Measurements from ENCODE around the gene ALG5.

Gene ALG5

GRCh38 chr13:37047032-37047431 lies 47.9 kb upstream of the ALG5 start (continued):
- TF ChIP-seq ZFP30 (CRISPR knock-in tag; IDR thresholded peaks at IDR 0.05) = no peak
- no peak for TF ChIP-seq TOX (CRISPR knock-in tag; IDR thresholded peaks at IDR 0.05; ENCODE audit: borderline replicate concordance)
- no peak for TF ChIP-seq OSR1 (CRISPR knock-in tag; IDR thresholded peaks at IDR 0.05)
- no peak for TF ChIP-seq ARNTL (CRISPR knock-in tag; IDR thresholded peaks at IDR 0.05; ENCODE audit: borderline replicate concordance, low read depth)
- TF ChIP-seq, protein P1, sequence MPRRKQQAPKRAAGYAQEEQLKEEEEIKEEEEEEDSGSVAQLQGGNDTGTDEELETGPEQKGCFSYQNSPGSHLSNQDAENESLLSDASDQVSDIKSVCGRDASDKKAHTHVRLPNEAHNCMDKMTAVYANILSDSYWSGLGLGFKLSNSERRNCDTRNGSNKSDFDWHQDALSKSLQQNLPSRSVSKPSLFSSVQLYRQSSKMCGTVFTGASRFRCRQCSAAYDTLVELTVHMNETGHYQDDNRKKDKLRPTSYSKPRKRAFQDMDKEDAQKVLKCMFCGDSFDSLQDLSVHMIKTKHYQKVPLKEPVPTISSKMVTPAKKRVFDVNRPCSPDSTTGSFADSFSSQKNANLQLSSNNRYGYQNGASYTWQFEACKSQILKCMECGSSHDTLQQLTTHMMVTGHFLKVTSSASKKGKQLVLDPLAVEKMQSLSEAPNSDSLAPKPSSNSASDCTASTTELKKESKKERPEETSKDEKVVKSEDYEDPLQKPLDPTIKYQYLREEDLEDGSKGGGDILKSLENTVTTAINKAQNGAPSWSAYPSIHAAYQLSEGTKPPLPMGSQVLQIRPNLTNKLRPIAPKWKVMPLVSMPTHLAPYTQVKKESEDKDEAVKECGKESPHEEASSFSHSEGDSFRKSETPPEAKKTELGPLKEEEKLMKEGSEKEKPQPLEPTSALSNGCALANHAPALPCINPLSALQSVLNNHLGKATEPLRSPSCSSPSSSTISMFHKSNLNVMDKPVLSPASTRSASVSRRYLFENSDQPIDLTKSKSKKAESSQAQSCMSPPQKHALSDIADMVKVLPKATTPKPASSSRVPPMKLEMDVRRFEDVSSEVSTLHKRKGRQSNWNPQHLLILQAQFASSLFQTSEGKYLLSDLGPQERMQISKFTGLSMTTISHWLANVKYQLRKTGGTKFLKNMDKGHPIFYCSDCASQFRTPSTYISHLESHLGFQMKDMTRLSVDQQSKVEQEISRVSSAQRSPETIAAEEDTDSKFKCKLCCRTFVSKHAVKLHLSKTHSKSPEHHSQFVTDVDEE (CRISPR knock-in tag; IDR thresholded peaks at IDR 0.05) = no peak
- no peak for TF ChIP-seq PATZ1 (CRISPR knock-in tag; IDR thresholded peaks at IDR 0.05; ENCODE audit: borderline replicate concordance)

DNA sequence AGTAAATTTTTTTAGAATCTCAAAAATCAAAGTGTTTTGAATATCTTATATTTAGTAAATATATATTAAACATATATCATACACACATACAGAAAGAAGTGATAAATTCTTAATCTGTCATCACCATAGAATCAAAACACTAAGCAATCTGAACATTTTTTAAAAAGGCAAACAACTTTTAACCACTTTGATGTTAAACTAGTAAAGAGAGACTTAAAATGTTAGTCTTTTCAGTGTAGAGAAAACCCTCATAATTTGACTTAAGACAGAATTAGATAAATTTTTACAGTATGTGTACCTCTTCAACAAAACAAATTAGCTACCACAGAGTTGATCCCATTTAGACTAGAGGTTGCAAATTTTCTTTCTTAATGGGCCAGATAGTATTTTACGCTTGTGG lies 46.9 kb upstream of the ALG5 start:
- no peak for ATAC-seq
- TF ChIP-seq POU6F1 (CRISPR knock-in tag; IDR thresholded peaks at IDR 0.05; ENCODE audit: borderline replicate concordance, low read depth) (no peak), ZNF565 (CRISPR knock-in tag; conservative IDR thresholded peaks at IDR 0.05; ENCODE audit: low read depth) (no peak), ARNTL (CRISPR knock-in tag; IDR thresholded peaks at IDR 0.05; ENCODE audit: borderline replicate concordance, low read depth) (no peak), TCF4 (CRISPR knock-in tag; IDR thresholded peaks at IDR 0.05; ENCODE audit: borderline replicate concordance) (no peak), PATZ1 (CRISPR knock-in tag; IDR thresholded peaks at IDR 0.05; ENCODE audit: borderline replicate concordance) (no peak)

- TF ChIP-seq TCF4 (CRISPR knock-in tag; IDR thresholded peaks at IDR 0.05; ENCODE audit: borderline replicate concordance) = no peak
- ATAC-seq = no peak
Measured at GRCh38 chr13:37040789-37041188, 41.6 kb upstream of the ALG5 start.

GRCh38 chr13:37039896-37040295 lies 40.8 kb upstream of the ALG5 start:
- no peak for ATAC-seq
- TF ChIP-seq PPARA (CRISPR knock-in tag; IDR thresholded peaks at IDR 0.05; ENCODE audit: borderline replicate concordance) = no peak
- TF ChIP-seq ZNF565 (CRISPR knock-in tag; conservative IDR thresholded peaks at IDR 0.05; ENCODE audit: low read depth) = no peak
- no peak for TF ChIP-seq ZFP30 (CRISPR knock-in tag; IDR thresholded peaks at IDR 0.05)
- TF ChIP-seq TCF4 (CRISPR knock-in tag; IDR thresholded peaks at IDR 0.05; ENCODE audit: borderline replicate concordance) = no peak
- TF ChIP-seq ZFP3 (CRISPR knock-in tag; IDR thresholded peaks at IDR 0.05) = no peak
- no peak for TF ChIP-seq ESRRG (CRISPR knock-in tag; IDR thresholded peaks at IDR 0.05)
- TF ChIP-seq ZNF8 (CRISPR knock-in tag; IDR thresholded peaks at IDR 0.05) = no peak
- no peak for TF ChIP-seq ZNF70 (CRISPR knock-in tag; IDR thresholded peaks at IDR 0.05)
- TF ChIP-seq, protein P1 (CRISPR knock-in tag; IDR thresholded peaks at IDR 0.05) = no peak
- no peak for TF ChIP-seq PATZ1 (CRISPR knock-in tag; IDR thresholded peaks at IDR 0.05; ENCODE audit: borderline replicate concordance)
- no peak for TF ChIP-seq ARNTL (CRISPR knock-in tag; IDR thresholded peaks at IDR 0.05; ENCODE audit: borderline replicate concordance, low read depth)
- no peak for TF ChIP-seq POU6F1 (CRISPR knock-in tag; IDR thresholded peaks at IDR 0.05; ENCODE audit: borderline replicate concordance, low read depth)
- no peak for TF ChIP-seq GLIS3 (CRISPR knock-in tag; IDR thresholded peaks at IDR 0.05)
- TF ChIP-seq SNAI2 (CRISPR knock-in tag; IDR thresholded peaks at IDR 0.05) = no peak
- TF ChIP-seq, protein P2, sequence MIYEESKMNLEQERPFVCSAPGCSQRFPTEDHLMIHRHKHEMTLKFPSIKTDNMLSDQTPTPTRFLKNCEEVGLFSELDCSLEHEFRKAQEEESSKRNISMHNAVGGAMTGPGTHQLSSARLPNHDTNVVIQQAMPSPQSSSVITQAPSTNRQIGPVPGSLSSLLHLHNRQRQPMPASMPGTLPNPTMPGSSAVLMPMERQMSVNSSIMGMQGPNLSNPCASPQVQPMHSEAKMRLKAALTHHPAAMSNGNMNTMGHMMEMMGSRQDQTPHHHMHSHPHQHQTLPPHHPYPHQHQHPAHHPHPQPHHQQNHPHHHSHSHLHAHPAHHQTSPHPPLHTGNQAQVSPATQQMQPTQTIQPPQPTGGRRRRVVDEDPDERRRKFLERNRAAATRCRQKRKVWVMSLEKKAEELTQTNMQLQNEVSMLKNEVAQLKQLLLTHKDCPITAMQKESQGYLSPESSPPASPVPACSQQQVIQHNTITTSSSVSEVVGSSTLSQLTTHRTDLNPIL (CRISPR knock-in tag; IDR thresholded peaks at IDR 0.05; ENCODE audit: low read depth) = no peak
- TF ChIP-seq ZC3H10 (CRISPR knock-in tag; IDR thresholded peaks at IDR 0.05) = no peak

Measured in SK-N-SH treated with all-trans-retinoic acid at 6 μM for 48 hours (cell line).